Measurements from ENCODE around the gene SDR42E1. TPM values are rescaled to one million over a fixed set of nuclear protein-coding genes. Genes with fewer than 3 reads are reported as not detected.

The SDR42E1 gene
- total RNA-seq, 2 experiments from 2014 or later: 12.0 to 12.4 TPM

- POLR2A ChIA-PET: no interaction called here
- no peaks in the 10 kb centered on the region for H3K36me3 Mint-ChIP-seq (ENCODE audit: low read depth)
- no peak overlapping the region for H3K4me3 Mint-ChIP-seq
- DNase-seq (no peak), ATAC-seq (no peak)
- no peaks in the 10 kb centered on the region for H3K9me3 Mint-ChIP-seq (ENCODE audit: insufficient read depth)
- peaks cover 28% of the 10 kb centered on the region for H3K27me3 Mint-ChIP-seq (ENCODE audit: low read depth)
- H3K4me1 Mint-ChIP-seq (ENCODE audit: low read depth): no peaks in the 10 kb centered on the region
- H3K27ac Mint-ChIP-seq: no peak overlapping the region
- CTCF ChIA-PET: no interaction called here
Observed at GRCh38 chr16:82047374-82047773, 36.1 kb upstream of the SDR42E1 start.

GRCh38 chr16:82046941-82047340 lies 35.7 kb upstream of the SDR42E1 start:
- CTCF ChIA-PET: no interaction called here
- Mint-ChIP-seq H3K27ac (no peak overlapping the region), H3K27me3 (ENCODE audit: low read depth) (peaks cover 28% of the 10 kb centered on the region)

GRCh38 chr16:82046541-82046940 lies 35.3 kb upstream of the SDR42E1 start:
- Mint-ChIP-seq H3K9me3 (ENCODE audit: insufficient read depth) (no peaks in the 10 kb centered on the region), H3K36me3 (ENCODE audit: low read depth) (no peaks in the 10 kb centered on the region), H3K4me3 (no peak overlapping the region), H3K27me3 (ENCODE audit: low read depth) (peaks cover 28% of the 10 kb centered on the region), H3K27ac (no peak overlapping the region), H3K4me1 (ENCODE audit: low read depth) (no peaks in the 10 kb centered on the region)
- ChIA-PET CTCF (no interaction called here), POLR2A (no interaction called here)
- no peak for DNase-seq
- ATAC-seq: no peak

More at GRCh38 chr16:82046941-82047340, 35.7 kb upstream of the SDR42E1 start:
- no peaks in the 10 kb centered on the region for H3K36me3 Mint-ChIP-seq (ENCODE audit: low read depth)
- no peaks in the 10 kb centered on the region for H3K9me3 Mint-ChIP-seq (ENCODE audit: insufficient read depth)
- POLR2A ChIA-PET: no interaction called here
- DNase-seq (no peak), ATAC-seq (no peak)
- H3K4me3 Mint-ChIP-seq: no peak overlapping the region
- H3K4me1 Mint-ChIP-seq (ENCODE audit: low read depth): no peaks in the 10 kb centered on the region

- no peaks in the 10 kb centered on the region for H3K9me3 Mint-ChIP-seq (ENCODE audit: insufficient read depth)
- DNase-seq: no peak
- POLR2A ChIA-PET: no interaction called here
- H3K36me3 Mint-ChIP-seq (ENCODE audit: low read depth): no peaks in the 10 kb centered on the region
- no peak overlapping the region for H3K4me3 Mint-ChIP-seq
- H3K27ac Mint-ChIP-seq: no peak overlapping the region
- no peaks in the 10 kb centered on the region for H3K4me1 Mint-ChIP-seq (ENCODE audit: low read depth)
- H3K27me3 Mint-ChIP-seq (ENCODE audit: low read depth): peaks cover 26% of the 10 kb centered on the region
- CTCF ChIA-PET: interaction anchor here (0.9 kb wide), 1 partner anchor 16 kb away, joined by 4 read pairs; no protein-coding TSS in a partner anchor
- no peak for ATAC-seq
Observed at GRCh38 chr16:82045465-82045864, 34.2 kb upstream of the SDR42E1 start.

- H3K27ac Mint-ChIP-seq: no peak overlapping the region
- H3K36me3 Mint-ChIP-seq (ENCODE audit: low read depth): no peaks in the 10 kb centered on the region
- peaks cover 23% of the 10 kb centered on the region for H3K27me3 Mint-ChIP-seq (ENCODE audit: low read depth)
- ATAC-seq (no peak), DNase-seq (no peak)
- no peaks in the 10 kb centered on the region for H3K9me3 Mint-ChIP-seq (ENCODE audit: insufficient read depth)
- H3K4me3 Mint-ChIP-seq: no peak overlapping the region
- no peaks in the 10 kb centered on the region for H3K4me1 Mint-ChIP-seq (ENCODE audit: low read depth)
- ChIA-PET POLR2A (no interaction called here), CTCF (no interaction called here)
Observed at GRCh38 chr16:82044585-82044911, 33.3 kb upstream of the SDR42E1 start.

- H3K9me3 Mint-ChIP-seq (ENCODE audit: insufficient read depth): no peaks in the 10 kb centered on the region
- no peak overlapping the region for H3K4me3 Mint-ChIP-seq
- DNase-seq (no peak), ATAC-seq (no peak)
- ChIA-PET POLR2A (no interaction called here), CTCF (no interaction called here)
- H3K36me3 Mint-ChIP-seq (ENCODE audit: low read depth): no peaks in the 10 kb centered on the region
- no peak overlapping the region for H3K27ac Mint-ChIP-seq
- no peaks in the 10 kb centered on the region for H3K4me1 Mint-ChIP-seq (ENCODE audit: low read depth)
- peaks cover 27% of the 10 kb centered on the region for H3K27me3 Mint-ChIP-seq (ENCODE audit: low read depth)
Observed at GRCh38 chr16:82043680-82044584, 32.7 kb upstream of the SDR42E1 start.

- ATAC-seq: no peak
- Mint-ChIP-seq H3K36me3 (ENCODE audit: low read depth) (no peaks in the 10 kb centered on the region), H3K9me3 (ENCODE audit: insufficient read depth) (no peaks in the 10 kb centered on the region), H3K27ac (no peak overlapping the region), H3K27me3 (ENCODE audit: low read depth) (peaks cover 28% of the 10 kb centered on the region), H3K4me1 (ENCODE audit: low read depth) (no peaks in the 10 kb centered on the region), H3K4me3 (no peak overlapping the region)
- ChIA-PET POLR2A (no interaction called here), CTCF (no interaction called here)
- DNase-seq: no peak
Observed at GRCh38 chr16:82042846-82043245, 31.6 kb upstream of the SDR42E1 start.

GRCh38 chr16:82042144-82042543 lies 30.9 kb upstream of the SDR42E1 start:
- DNase-seq (no peak), ATAC-seq (no peak)
- Mint-ChIP-seq H3K4me1 (ENCODE audit: low read depth) (no peaks in the 10 kb centered on the region), H3K9me3 (ENCODE audit: insufficient read depth) (no peaks in the 10 kb centered on the region), H3K27me3 (ENCODE audit: low read depth) (peaks cover 23% of the 10 kb centered on the region), H3K4me3 (no peak overlapping the region), H3K36me3 (ENCODE audit: low read depth) (no peaks in the 10 kb centered on the region), H3K27ac (no peak overlapping the region)
- ChIA-PET POLR2A (no interaction called here), CTCF (no interaction called here)

GRCh38 chr16:82041542-82041941 lies 30.3 kb upstream of the SDR42E1 start:
- DNase-seq (no peak), ATAC-seq (no peak)
- ChIA-PET POLR2A (no interaction called here), CTCF (interaction anchor here (2.0 kb wide), 1 partner anchor 19 kb away, joined by 4 read pairs; no protein-coding TSS in a partner anchor)
- no peak overlapping the region for H3K27ac Mint-ChIP-seq
- no peak overlapping the region for H3K4me3 Mint-ChIP-seq
- peaks cover 22% of the 10 kb centered on the region for H3K27me3 Mint-ChIP-seq (ENCODE audit: low read depth)
- no peaks in the 10 kb centered on the region for H3K4me1 Mint-ChIP-seq (ENCODE audit: low read depth)
- no peaks in the 10 kb centered on the region for H3K36me3 Mint-ChIP-seq (ENCODE audit: low read depth)
- no peaks in the 10 kb centered on the region for H3K9me3 Mint-ChIP-seq (ENCODE audit: insufficient read depth)

GRCh38 chr16:82040296-82040695 lies 29.0 kb upstream of the SDR42E1 start:
- ChIA-PET POLR2A (no interaction called here), CTCF (interaction anchor here (2.0 kb wide), 1 partner anchor 20 kb away, joined by 4 read pairs; no protein-coding TSS in a partner anchor)
- Mint-ChIP-seq H3K27me3 (ENCODE audit: low read depth) (peaks cover 23% of the 10 kb centered on the region), H3K9me3 (ENCODE audit: insufficient read depth) (no peaks in the 10 kb centered on the region), H3K4me1 (ENCODE audit: low read depth) (no peaks in the 10 kb centered on the region), H3K4me3 (no peak overlapping the region), H3K36me3 (ENCODE audit: low read depth) (no peaks in the 10 kb centered on the region), H3K27ac (no peak overlapping the region)
- no peak for ATAC-seq
- no peak for DNase-seq

GRCh38 chr16:82037666-82038065 lies 26.4 kb upstream of the SDR42E1 start:
- peaks cover 34% of the 10 kb centered on the region for H3K27me3 Mint-ChIP-seq (ENCODE audit: low read depth)
- ChIA-PET POLR2A (no interaction called here), CTCF (no interaction called here)
- ATAC-seq: no peak
- no peak overlapping the region for H3K4me3 Mint-ChIP-seq
- H3K36me3 Mint-ChIP-seq (ENCODE audit: low read depth): no peaks in the 10 kb centered on the region
- H3K27ac Mint-ChIP-seq: no peak overlapping the region
- DNase-seq: no peak
- no peaks in the 10 kb centered on the region for H3K9me3 Mint-ChIP-seq (ENCODE audit: insufficient read depth)
- H3K4me1 Mint-ChIP-seq (ENCODE audit: low read depth): no peaks in the 10 kb centered on the region

- Mint-ChIP-seq H3K36me3 (ENCODE audit: low read depth) (no peaks in the 10 kb centered on the region), H3K9me3 (ENCODE audit: insufficient read depth) (no peaks in the 10 kb centered on the region), H3K27ac (no peak overlapping the region), H3K4me1 (ENCODE audit: low read depth) (no peaks in the 10 kb centered on the region), H3K4me3 (no peak overlapping the region), H3K27me3 (ENCODE audit: low read depth) (peaks cover 34% of the 10 kb centered on the region)
- DNase-seq (no peak), ATAC-seq (no peak)
- ChIA-PET CTCF (interaction anchor here (0.6 kb wide), 1 partner anchor 832 kb away, joined by 3 read pairs; no protein-coding TSS in a partner anchor), POLR2A (no interaction called here)
Observed at GRCh38 chr16:82037251-82037650, 26.0 kb upstream of the SDR42E1 start.

All from activated CD8-positive, alpha-beta T cell treated with anti-CD3 and anti-CD28 coated beads, Interleukin-2, amount 10 ng/mL, durations not matched to agents 7 days and 5 days (primary cell).